ENCODE results near the gene BCAS3.

GRCh38 chr17:61159221-61159814 lies 481.7 kb downstream of the BCAS3 start:
- TF ChIP-seq CTCF (IDR thresholded peaks at IDR 0.05; ENCODE audit: low read depth, low read length) (no peak), EZH2phosphoT487 (IDR thresholded peaks at IDR 0.05; ENCODE audit: low read depth) (no peak)

Data from OCI-LY3 (cell line).